HK-2 (cell line): ENCODE results near the gene KLRC1.
"Not testable (repeated sequence)": the region's sequence is repeated elsewhere in the genome, so short reads cannot be mapped to it uniquely, and the experiment has no call there.

Source experiments
- DNase-seq: peaks from one replicate; pipeline ENCODE4 v3.0.0-alpha.2; 2018; ENCODE audit not compliant: unreplicated experiment

Gene KLRC1

DNA sequence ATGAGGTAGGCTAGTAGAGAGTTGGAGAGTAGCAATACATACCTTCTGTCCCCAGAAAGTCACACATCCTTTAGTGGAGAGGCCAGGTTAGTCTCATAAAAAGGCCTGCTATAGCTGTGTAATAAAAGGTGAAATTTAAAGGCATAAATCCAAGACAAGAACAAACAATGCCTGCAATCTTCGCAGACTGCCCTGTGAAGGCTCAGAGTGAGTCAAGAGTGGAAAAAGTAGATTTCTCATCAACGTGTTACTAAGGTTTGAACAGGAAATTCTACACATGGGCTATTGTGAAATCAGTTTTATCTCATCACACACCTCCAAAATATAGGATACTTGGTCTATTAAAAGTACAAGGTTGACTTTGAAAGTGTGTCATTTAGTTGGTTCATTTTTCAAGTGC, at the start of gene KLRC1:
KLRC1 (minus strand) TSS at position 222 of the 400 bp plus-strand sequence. CDS start 2,221 bp downstream, outside the sequence.
- DNase-seq: no peak

DNA sequence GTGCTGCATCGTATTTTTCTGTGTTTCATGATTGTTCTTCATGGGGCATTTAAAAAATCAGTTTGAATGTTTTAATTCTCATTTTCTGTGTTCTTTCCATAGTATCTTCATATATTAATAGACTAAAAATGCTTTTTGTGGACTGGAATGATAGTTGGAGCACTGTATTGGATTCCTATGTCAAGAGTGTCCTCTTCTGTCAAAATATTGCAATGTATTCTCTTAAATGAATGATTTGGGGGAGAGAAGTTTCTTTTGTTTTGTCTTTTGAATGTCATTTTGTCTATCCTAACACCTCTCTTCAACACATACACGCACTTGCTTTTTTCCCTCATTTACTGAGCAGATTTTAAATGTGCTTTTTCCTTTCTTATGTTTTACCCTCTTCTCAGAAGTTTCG, 47.9 kb upstream of the KLRC1 start:
- no peak for DNase-seq

DNA sequence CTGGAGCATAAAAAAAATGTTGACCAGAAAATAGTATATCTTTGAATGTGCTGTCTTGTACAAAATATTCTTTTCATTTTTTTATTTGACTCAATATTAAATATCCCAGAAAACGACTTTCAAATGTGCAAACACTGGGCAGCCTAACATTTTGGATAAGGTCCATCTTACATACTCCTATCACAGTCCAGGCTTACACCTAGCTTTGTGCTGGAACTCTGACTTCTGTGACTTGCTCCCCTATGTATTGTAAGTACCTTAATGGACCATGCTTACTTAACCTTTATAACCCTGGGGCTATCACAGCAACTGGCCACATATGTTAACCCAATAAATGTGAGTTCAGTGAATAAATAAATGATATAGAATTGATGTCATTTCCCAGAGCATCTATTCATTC, 44.9 kb upstream of the KLRC1 start:
- no peak for DNase-seq

DNA sequence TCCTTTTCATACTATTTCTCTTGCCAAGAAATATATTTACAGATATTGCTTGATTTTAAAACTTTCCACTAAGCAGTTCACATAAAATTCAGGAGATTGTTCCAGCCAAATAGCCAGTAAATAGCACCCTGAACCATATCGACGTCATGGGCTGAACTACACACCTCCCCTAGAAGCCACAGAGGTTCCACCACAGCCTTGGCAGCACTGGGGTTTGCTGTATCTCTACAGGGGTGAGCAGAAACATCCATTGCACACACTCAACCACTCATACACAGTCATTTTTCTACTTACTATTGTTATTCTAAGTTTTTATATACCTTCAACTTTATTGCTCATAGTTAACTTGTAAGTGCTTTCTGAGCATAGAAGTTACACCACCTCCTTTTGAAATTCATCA, 44.4 kb upstream of the KLRC1 start:
- no peak for DNase-seq

DNA sequence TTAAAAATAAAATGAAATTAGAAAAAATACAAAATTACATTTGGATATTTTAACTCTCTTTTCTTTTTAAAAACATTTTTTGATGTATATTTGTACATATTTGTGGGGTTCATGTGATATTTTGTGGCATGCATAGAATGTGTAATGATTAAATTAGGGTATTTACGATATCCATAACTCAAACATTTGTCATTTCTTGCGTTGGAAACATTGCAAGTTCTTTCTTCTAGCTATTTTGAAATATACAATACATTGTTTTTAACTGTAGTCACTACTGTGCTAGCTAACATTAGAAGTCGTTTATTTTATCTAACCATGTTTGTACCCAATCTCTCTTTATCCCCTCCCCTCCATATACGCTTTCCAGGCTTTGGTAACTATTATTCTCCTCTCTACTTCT, 38.6 kb upstream of the KLRC1 start:
- DNase-seq: no peak

DNA sequence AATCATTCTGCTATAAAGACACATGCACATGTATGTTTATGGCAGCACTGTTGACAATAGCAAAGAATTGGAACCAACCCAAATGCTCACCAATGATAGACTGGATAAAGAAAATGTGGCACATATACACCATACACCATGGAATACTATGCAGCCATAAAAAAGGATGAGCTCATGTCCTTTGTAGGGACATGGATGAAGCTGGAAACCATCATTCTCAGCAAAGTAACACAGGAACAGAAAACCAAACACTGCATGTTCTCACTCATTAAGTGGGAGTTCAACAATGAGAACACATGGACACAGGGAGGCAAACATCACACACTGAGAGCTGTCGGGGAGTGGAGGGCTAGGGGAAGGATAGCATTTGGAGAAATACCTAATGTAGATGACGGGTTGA, 34.2 kb upstream of the KLRC1 start:
- not testable (repeated sequence) for DNase-seq

DNA sequence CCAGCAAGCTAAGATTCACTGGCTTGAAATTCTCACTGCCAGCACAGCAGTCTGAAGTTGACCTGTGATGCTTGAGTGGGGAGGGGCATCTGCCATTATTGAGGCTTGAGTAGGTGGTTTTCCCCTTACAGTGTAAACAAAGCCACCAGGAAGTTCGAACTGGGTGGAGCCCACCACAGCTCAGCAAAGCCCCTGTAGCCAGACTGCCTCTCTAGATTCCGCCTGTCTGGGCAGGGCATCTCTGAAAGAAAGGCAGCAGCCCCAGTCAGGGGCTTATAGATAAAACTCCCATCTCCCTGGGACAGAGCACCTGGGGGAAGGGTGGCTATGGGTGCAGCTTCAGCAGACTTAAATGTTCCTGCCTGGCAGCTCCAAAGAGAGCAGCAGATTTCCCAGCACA, 28.7 kb upstream of the KLRC1 start:
- not testable (repeated sequence) for DNase-seq

DNA sequence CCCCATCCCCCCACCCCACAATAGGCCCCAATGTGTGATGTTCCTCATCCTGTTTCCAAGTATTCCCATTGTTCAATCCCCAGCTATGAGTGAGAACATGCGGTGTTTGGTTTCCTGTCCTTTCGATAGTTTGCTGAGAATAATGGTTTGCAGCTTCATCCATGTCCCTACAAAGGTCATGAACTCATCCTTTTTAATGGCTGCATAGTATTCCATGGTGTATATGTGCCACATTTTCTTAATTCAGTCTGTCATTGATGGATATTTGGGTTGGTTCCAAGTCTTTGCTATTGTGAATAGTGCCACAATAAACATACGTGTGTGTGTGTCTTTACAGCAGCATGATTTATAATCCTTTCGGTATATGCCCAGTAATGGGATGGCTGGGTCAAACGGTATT, 19.6 kb upstream of the KLRC1 start:
- DNase-seq: not testable (repeated sequence)

DNA sequence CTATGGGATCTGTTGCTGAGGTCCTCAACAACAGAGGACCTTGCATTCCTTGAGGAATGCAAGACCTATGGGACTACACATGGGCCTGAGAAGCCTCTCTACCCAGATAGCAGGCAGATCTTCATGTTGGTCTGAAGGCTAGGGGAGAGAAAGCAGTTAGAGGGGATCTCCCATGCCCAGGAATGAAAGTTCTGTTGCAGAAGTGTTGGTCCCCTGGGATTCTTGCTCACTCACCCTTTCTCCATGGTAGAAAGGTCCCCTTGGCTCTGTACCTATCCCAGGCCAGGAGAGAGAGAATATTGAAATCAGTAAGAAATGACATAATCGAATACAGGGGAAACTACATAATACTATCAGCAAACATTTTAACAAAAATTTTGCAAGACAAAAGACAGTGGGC, 16.5 kb upstream of the KLRC1 start:
- no peak for DNase-seq

DNA sequence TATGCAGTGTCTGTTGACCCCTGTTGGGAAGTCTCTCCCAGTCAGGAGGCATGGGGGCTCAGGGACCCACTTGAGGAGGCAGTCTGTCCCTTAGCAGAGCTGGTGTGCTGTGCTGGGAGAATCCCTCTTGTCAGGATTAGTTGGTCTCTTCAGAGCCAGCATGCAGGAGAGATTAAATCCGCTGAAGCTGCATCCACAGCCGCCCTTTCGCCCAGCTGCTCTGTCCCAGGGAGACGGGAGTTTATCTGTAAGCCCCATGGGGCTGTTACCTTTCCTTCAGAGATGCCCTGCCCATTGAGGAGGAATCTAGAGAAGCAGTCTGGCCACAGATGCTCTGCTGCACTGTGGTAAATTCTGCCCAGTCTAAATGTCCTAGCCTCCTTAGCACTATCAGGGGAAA, 13.1 kb upstream of the KLRC1 start:
- DNase-seq: no peak

DNA sequence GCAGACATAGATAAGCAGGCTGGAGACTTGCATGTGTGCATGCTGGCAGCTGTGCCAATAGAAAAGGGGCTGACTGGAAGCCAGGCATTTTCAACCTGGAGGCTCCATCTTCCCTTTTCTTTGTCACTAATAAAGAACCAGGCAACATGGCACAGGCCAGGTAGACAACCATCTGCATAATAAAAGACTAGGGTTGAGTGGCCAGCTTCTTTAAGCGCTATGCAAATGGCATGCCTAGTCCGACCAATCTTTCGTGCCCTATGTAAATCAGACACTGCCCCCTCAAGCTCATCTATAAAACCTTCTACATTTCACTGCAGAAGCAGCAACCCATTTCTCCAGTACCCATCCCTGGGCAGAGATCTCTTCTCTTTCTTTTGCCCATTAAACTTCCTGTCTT, 4.6 kb upstream of the KLRC1 start:
- DNase-seq: no peak

DNA sequence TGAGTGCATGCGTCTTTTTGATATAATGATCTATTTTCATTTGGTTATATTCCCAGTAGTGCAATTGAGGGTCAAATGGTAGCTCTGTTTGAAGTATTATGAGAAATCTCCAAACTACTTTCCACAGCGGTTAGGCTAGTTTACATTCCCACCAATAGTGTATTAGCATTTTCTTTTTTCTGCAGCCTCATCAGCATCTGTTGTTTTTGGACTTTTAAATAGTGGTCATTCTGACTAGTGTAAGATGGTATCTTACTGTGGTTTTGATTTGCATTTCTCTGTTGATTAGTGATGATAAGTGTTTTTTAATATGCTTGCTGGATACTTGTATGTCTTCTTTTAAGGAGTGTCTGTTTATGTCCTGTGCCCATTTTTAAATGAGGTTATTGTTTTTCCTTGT, 3.7 kb upstream of the KLRC1 start:
- DNase-seq: no peak

DNA sequence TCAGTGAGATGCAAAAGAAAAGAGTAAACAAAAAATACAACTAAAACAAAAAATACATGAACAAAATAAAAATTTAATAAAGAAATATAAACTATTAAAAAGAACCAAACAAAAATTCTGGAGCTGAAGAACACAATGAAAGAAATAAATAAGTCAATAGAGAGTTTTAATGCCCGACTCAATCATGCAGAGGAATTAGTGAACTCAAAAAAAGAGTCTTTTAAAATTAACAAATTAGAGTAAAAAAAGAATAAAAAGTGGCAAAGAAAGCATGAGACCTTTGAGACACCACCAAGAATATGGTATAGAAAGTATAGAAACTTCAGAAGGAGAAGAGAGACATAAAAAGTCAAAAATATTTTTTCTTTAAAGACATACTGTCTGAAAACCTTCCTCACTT, 2.6 kb upstream of the KLRC1 start:
- no peak for DNase-seq

DNA sequence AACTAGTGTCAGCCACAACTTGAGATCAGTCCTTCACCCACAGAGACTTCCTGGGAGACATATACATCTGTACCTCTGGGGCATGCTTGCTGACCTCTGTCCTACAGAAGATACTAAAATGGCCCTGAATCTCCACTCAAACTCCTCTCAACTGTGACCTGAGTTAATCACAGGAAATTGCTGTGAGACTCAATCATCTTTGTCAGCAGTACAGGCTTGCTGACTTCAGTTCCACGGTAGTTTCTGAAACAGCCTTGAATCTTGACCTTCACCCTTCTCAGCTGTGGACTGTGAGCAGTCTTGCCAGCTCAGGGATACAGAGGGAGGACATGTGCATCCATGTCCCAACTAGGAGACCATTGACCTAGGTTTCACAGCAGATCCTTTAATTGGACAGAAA, 1.4 kb upstream of the KLRC1 start:
- DNase-seq: peak; percentile 34

DNA sequence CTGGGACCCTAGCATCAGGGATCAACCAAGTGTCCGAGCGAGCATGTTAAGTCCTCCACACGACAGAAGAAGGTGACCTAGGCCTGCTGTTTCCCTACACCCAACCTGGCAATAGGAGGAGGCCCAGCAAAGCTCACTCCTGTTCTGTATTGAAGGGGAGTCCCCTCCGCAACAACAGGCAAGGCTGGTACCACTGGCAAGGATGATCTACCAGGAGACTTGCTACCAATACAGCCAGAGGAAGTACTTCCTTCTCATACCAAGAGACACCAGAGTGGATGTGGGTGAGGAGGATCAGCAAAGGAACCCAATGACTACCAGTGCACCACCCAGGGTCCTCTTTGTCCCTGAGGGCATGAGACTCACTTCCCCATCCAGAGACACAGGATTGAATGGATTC, 4.9 kb downstream of the KLRC1 start:
- DNase-seq: no peak

DNA sequence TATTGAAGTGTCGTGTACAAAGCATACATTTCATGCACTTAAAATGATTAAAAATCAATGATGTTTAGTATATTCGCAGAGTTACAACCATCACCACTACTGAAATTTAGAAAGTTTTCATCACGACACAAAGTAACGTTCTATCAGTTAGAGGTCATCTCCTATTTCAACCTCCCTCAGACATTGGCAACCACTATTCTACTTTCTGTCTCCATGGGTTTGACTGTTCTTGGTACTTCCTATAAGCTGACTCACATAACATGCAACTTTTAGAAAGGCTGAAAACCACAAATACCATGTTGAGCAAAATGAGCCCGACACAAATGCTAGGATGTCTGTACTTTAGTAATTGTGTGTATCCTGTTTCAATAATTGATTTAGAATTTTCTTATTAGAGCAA, 7.1 kb downstream of the KLRC1 start:
- DNase-seq: not testable (repeated sequence)

DNA sequence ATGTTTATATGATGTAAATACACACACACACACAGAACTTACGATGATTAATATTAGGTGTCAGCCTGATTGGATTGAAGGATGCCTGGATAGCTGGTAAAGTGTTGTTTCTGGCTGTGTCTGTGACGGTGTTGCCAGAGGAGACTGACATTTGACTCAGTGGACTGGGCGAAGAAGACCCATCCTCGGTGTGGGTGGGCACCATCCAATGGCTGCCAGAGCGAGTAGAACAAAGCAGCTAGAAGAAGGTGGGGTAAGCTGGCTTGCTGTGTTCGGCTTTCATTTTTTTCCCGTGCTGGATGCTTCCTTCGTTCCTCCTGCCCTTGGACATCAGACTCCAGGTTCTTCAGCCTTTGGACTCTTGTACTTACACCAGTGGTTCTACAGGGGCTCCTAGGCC, 12.0 kb downstream of the KLRC1 start:
- DNase-seq: not testable (repeated sequence)

DNA sequence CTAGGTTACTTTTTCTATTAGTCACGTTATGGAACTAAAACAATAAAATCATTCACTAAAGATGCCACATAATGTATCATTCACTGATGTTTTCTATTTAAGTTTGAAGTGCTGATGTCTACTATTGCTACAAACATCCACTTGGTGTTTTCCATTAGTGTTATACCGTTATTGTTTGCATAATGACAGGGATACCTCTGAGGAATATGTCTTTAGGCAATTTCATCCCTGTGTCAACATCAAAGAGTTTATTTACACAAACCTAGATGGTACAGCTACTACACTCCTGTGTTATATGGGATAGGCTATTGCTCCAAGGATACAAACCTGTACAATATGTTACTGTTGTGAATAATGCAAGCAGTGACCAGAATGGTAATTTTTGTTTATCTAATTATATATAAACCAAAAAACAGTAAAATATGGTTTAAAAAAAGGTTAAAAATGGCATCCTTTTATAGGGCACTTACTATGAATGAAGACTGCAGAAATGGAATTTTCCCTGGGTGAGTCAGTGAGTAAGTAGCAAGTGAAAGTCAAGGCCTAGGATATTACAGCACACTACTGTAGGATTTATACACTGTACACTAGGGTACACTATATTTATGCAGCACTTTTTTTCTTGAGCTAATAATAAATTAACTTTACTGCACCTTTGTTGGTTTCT, 13.4 kb downstream of the KLRC1 start:
- not testable (repeated sequence) for DNase-seq

DNA sequence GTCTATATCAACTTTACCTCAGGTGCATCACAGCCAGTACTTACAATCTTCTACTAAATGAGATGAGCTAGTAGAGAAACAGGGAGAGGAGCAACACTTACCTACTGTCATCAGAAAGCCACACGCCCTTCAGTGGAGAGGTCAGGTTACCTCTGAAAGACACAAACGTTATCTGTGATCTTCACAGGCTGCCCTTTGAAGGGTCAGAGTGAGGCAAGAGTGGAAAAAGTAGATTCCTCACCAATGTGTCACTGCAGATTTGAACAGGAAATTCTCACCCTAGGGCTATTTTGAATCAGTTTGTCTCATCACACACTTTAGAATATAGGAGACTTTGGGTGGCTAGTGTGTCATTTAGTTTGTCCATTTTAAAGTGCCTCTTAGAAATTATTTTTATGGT, 15.6 kb downstream of the KLRC1 start:
- DNase-seq: not testable (repeated sequence)

DNA sequence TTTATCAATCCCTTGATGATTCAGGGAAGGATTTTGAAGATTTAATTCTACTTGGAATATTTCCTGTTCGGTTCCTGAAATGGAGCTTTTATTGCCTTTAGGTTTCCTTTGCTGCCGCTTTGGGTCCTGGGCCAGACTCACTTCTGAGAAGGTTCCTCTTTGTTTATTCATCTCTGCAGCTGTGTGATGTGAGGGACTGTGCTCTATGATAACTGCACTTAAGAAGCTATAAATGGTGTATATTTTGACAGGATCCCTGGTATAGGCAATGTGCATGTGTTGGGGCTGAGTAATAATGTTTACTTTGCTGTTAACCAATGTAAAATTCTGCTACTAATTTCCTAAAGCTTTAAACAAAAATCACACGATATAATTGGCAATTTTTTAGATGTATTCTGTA, 17.4 kb downstream of the KLRC1 start, which contains the start of gene KLRC2:
KLRC2 (minus strand) TSS at position 195 of the 400 bp plus-strand sequence; CDS start at position 171, 24 bp downstream.
- not testable (repeated sequence) for DNase-seq

DNA sequence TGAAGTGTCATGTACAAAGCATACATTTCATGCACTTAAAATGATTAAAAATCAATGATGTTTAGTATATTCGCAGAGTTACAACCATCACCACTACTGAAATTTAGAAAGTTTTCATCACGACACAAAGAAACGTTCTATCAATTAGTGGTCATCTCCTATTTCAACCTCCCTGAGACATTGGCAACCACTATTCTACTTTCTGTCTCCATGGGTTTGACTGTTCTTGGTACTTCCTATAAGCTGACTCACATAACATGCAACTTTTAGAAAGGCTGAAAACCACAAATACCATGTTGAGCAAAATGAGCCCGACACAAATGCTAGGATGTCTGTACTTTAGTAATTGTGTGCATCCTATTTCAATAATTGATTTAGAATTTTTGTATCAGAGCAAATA, 22.6 kb downstream of the KLRC1 start:
- DNase-seq: not testable (repeated sequence)

DNA sequence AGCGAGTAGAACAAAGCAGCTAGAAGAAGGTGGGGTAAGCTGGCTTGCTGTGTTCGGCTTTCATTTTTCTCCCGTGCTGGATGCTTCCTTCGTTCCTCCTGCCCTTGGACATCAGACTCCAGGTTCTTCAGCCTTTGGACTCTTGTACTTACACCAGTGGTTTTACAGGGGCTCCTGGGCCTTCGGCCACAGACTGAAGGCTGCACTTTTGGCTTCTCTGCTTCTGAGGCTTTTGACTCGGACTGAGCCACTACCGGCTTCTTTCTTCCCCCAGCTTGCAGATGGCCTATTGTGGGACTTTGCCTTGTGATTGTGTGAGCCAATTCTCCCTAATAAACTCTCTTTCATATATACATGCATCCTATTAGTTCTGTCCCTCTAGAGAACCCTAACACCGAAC, 27.2 kb downstream of the KLRC1 start:
- not testable (repeated sequence) for DNase-seq

DNA sequence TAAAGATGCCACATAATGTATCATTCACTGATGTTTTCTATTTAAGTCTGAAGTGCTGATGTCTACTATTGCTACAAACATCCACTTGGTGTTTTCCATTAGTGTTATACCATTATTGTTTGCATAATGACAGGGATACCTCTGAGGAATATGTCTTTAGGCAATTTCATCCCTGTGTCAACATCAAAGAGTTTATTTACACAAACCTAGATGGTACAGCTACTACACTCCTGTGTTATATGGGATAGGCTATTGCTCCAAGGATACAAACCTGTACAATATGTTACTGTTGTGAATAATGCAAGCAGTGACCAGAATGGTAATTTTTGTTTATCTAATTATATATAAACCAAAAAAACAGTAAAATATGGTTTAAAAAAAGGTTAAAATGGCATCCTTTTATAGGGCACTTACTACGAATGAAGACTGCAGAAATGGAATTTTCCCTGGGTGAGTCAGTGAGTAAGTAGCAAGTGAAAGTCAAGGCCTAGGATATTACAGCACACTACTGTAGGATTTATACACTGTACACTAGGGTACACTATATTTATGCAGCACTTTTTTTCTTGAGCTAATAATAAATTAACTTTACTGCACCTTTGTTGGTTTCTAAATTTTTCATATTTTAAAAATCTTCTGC, 28.8 kb downstream of the KLRC1 start:
- not testable (repeated sequence) for DNase-seq

DNA sequence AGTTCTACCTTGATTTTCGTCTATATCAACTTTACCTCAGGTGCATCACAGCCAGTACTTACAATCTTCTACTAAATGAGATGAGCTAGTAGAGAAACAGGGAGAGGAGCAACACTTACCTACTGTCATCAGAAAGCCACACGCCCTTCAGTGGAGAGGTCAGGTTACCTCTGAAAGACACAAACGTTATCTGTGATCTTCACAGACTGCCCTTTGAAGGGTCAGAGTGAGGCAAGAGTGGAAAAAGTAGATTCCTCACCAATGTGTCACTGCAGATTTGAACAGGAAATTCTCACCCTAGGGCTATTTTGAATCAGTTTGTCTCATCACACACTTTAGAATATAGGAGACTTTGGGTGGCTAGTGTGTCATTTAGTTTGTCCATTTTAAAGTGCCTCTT, 31.0 kb downstream of the KLRC1 start:
- DNase-seq: not testable (repeated sequence)
